ENCODE results near the gene RELN.
"Not testable (repeated sequence)": the region's sequence is repeated elsewhere in the genome, so short reads cannot be mapped to it uniquely, and the experiment has no call there.

Gene RELN

GRCh38 chr7:103823084-103823483 is 166.4 kb downstream of the RELN start:
- no CpG with 5 or more reads among the region's 1 CpG for WGBS (ENCODE audit: extremely low coverage, insufficient coverage, low lambda C conversion rate)
- no peak for DNase-seq

GRCh38 chr7:103821092-103821491 is 168.4 kb downstream of the RELN start:
- H3K27ac ChIP-seq (ENCODE audit: low read depth, low read length): no peak overlapping the region
- H3K36me3 ChIP-seq (ENCODE audit: control insufficient read depth, insufficient read depth, low read length): no peaks in the 10 kb centered on the region
- H3K27me3 ChIP-seq (ENCODE audit: insufficient read depth, low read length, poor library complexity): no peaks in the 10 kb centered on the region
- H2BK120ac ChIP-seq (ENCODE audit: low read depth, low read length): no peak overlapping the region
- H4K5ac ChIP-seq (ENCODE audit: low read length): no peak overlapping the region
- no peak overlapping the region for H2AK5ac ChIP-seq (ENCODE audit: low read length)
- H4K8ac ChIP-seq (ENCODE audit: low read depth, low read length): no peak overlapping the region
- H3K4me1 ChIP-seq (ENCODE audit: control insufficient read depth, low read depth, low read length): no peaks in the 10 kb centered on the region
- H2BK15ac ChIP-seq (replicated peaks; ENCODE audit: low read depth): no peak overlapping the region
- no peaks in the 10 kb centered on the region for H3K79me2 ChIP-seq (ENCODE audit: control insufficient read depth, insufficient read depth, low read length)
- no peak overlapping the region for H3K18ac ChIP-seq (ENCODE audit: low read length)
- DNase-seq: no peak
- no peak overlapping the region for H3K4me3 ChIP-seq (ENCODE audit: low read length)
- no peak overlapping the region for H3K9ac ChIP-seq (ENCODE audit: low read length)
- no peak overlapping the region for H3K4ac ChIP-seq (ENCODE audit: low read depth, low read length)
- no CpG with 5 or more reads among the region's 2 CpGs for WGBS (ENCODE audit: extremely low coverage, insufficient coverage, low lambda C conversion rate)
- no peak overlapping the region for H3K4me2 ChIP-seq (ENCODE audit: low read length)
- H3K79me1 ChIP-seq (ENCODE audit: low read length): no peaks in the 10 kb centered on the region
- no peak overlapping the region for H3K23ac ChIP-seq (ENCODE audit: low read length)
- H2BK5ac ChIP-seq (ENCODE audit: low read length): no peak overlapping the region
- no peak overlapping the region for H3K56ac ChIP-seq (ENCODE audit: low read length)

More at GRCh38 chr7:103823084-103823483, 166.4 kb downstream of the RELN start:
- H3K23ac ChIP-seq (ENCODE audit: low read length): no peak overlapping the region
- no peak overlapping the region for H4K5ac ChIP-seq (ENCODE audit: low read length)
- H4K8ac ChIP-seq (ENCODE audit: low read depth, low read length): no peak overlapping the region
- no peak overlapping the region for H2BK120ac ChIP-seq (ENCODE audit: low read depth, low read length)
- H3K9ac ChIP-seq (ENCODE audit: low read length): no peak overlapping the region
- H3K4ac ChIP-seq (ENCODE audit: low read depth, low read length): no peak overlapping the region
- H3K56ac ChIP-seq (ENCODE audit: low read length): no peak overlapping the region
- H2BK15ac ChIP-seq (replicated peaks; ENCODE audit: low read depth): no peak overlapping the region
- H3K27me3 ChIP-seq (ENCODE audit: insufficient read depth, low read length, poor library complexity): no peaks in the 10 kb centered on the region
- H3K18ac ChIP-seq (ENCODE audit: low read length): no peak overlapping the region
- H3K36me3 ChIP-seq (ENCODE audit: control insufficient read depth, insufficient read depth, low read length): no peaks in the 10 kb centered on the region
- H2AK5ac ChIP-seq (ENCODE audit: low read length): no peak overlapping the region
- no peak overlapping the region for H2BK5ac ChIP-seq (ENCODE audit: low read length)
- no peaks in the 10 kb centered on the region for H3K4me1 ChIP-seq (ENCODE audit: control insufficient read depth, low read depth, low read length)
- H3K27ac ChIP-seq (ENCODE audit: low read depth, low read length): no peak overlapping the region
- no peak overlapping the region for H3K4me2 ChIP-seq (ENCODE audit: low read length)
- no peak overlapping the region for H3K4me3 ChIP-seq (ENCODE audit: low read length)
- H3K79me1 ChIP-seq (ENCODE audit: low read length): no peaks in the 10 kb centered on the region
- no peaks in the 10 kb centered on the region for H3K79me2 ChIP-seq (ENCODE audit: control insufficient read depth, insufficient read depth, low read length)

- H3K4ac ChIP-seq (ENCODE audit: low read depth, low read length); H3K18ac ChIP-seq (ENCODE audit: low read length); H3K9ac ChIP-seq (ENCODE audit: low read length); H3K4me2 ChIP-seq (ENCODE audit: low read length); H3K4me3 ChIP-seq (ENCODE audit: low read length); H2BK5ac ChIP-seq (ENCODE audit: low read length); H3K4me1 ChIP-seq (ENCODE audit: control insufficient read depth, low read depth, low read length); H3K27me3 ChIP-seq (ENCODE audit: insufficient read depth, low read length, poor library complexity); H3K23ac ChIP-seq (ENCODE audit: low read length); H2BK120ac ChIP-seq (ENCODE audit: low read depth, low read length); H3K27ac ChIP-seq (ENCODE audit: low read depth, low read length); H3K79me1 ChIP-seq (ENCODE audit: low read length); H3K56ac ChIP-seq (ENCODE audit: low read length); H3K79me2 ChIP-seq (ENCODE audit: control insufficient read depth, insufficient read depth, low read length); H4K8ac ChIP-seq (ENCODE audit: low read depth, low read length); H2AK5ac ChIP-seq (ENCODE audit: low read length); H4K5ac ChIP-seq (ENCODE audit: low read length); H2BK15ac ChIP-seq (replicated peaks; ENCODE audit: low read depth); H3K36me3 ChIP-seq (ENCODE audit: control insufficient read depth, insufficient read depth, low read length); DNase-seq: not testable (repeated sequence)
- WGBS (ENCODE audit: extremely low coverage, insufficient coverage, low lambda C conversion rate): no CpG with 5 or more reads among the region's 5 CpGs
Measured at GRCh38 chr7:103815972-103816371, 173.5 kb downstream of the RELN start.

- Histone ChIP-seq H3K79me2 (ENCODE audit: control insufficient read depth, insufficient read depth, low read length) (no peaks in the 10 kb centered on the region), H3K9ac (ENCODE audit: low read length) (no peak overlapping the region), H3K4me2 (ENCODE audit: low read length) (no peak overlapping the region), H3K18ac (ENCODE audit: low read length) (no peak overlapping the region), H4K8ac (ENCODE audit: low read depth, low read length) (no peak overlapping the region), H3K56ac (ENCODE audit: low read length) (no peak overlapping the region), H2BK120ac (ENCODE audit: low read depth, low read length) (no peak overlapping the region), H3K4me3 (ENCODE audit: low read length) (no peak overlapping the region), H2AK5ac (ENCODE audit: low read length) (no peak overlapping the region), H3K36me3 (ENCODE audit: control insufficient read depth, insufficient read depth, low read length) (no peaks in the 10 kb centered on the region), H3K4ac (ENCODE audit: low read depth, low read length) (no peak overlapping the region), H2BK15ac (replicated peaks; ENCODE audit: low read depth) (no peak overlapping the region), H3K79me1 (ENCODE audit: low read length) (no peaks in the 10 kb centered on the region), H3K23ac (ENCODE audit: low read length) (no peak overlapping the region), H3K27me3 (ENCODE audit: insufficient read depth, low read length, poor library complexity) (no peaks in the 10 kb centered on the region), H2BK5ac (ENCODE audit: low read length) (no peak overlapping the region), H3K4me1 (ENCODE audit: control insufficient read depth, low read depth, low read length) (no peaks in the 10 kb centered on the region), H3K27ac (ENCODE audit: low read depth, low read length) (no peak overlapping the region), H4K5ac (ENCODE audit: low read length) (no peak overlapping the region)
- DNase-seq: no peak
- WGBS (ENCODE audit: extremely low coverage, insufficient coverage, low lambda C conversion rate): 97% methylated on average over 1 of the region's 2 CpGs
Measured at GRCh38 chr7:103813970-103814369, 175.5 kb downstream of the RELN start.

- Histone ChIP-seq H2BK120ac (ENCODE audit: low read depth, low read length) (no peak overlapping the region), H3K79me2 (ENCODE audit: control insufficient read depth, insufficient read depth, low read length) (no peaks in the 10 kb centered on the region), H3K56ac (ENCODE audit: low read length) (no peak overlapping the region), H3K23ac (ENCODE audit: low read length) (no peak overlapping the region), H2BK5ac (ENCODE audit: low read length) (no peak overlapping the region), H3K36me3 (ENCODE audit: control insufficient read depth, insufficient read depth, low read length) (no peaks in the 10 kb centered on the region), H3K4ac (ENCODE audit: low read depth, low read length) (no peak overlapping the region), H2AK5ac (ENCODE audit: low read length) (no peak overlapping the region), H4K5ac (ENCODE audit: low read length) (no peak overlapping the region), H3K79me1 (ENCODE audit: low read length) (no peaks in the 10 kb centered on the region), H3K4me1 (ENCODE audit: control insufficient read depth, low read depth, low read length) (no peaks in the 10 kb centered on the region), H3K9ac (ENCODE audit: low read length) (no peak overlapping the region), H2BK15ac (replicated peaks; ENCODE audit: low read depth) (no peak overlapping the region), H3K4me3 (ENCODE audit: low read length) (no peak overlapping the region), H3K4me2 (ENCODE audit: low read length) (no peak overlapping the region), H3K27ac (ENCODE audit: low read depth, low read length) (no peak overlapping the region), H3K18ac (ENCODE audit: low read length) (no peak overlapping the region), H4K8ac (ENCODE audit: low read depth, low read length) (no peak overlapping the region), H3K27me3 (ENCODE audit: insufficient read depth, low read length, poor library complexity) (no peaks in the 10 kb centered on the region)
- DNase-seq: peak; percentile 7
- WGBS (ENCODE audit: extremely low coverage, insufficient coverage, low lambda C conversion rate): no CpG with 5 or more reads among the region's 2 CpGs
Measured at GRCh38 chr7:103811997-103812396, 177.5 kb downstream of the RELN start.

- Histone ChIP-seq H3K27ac (ENCODE audit: low read depth, low read length) (no peak overlapping the region), H3K18ac (ENCODE audit: low read length) (no peak overlapping the region), H2BK120ac (ENCODE audit: low read depth, low read length) (no peak overlapping the region), H3K79me1 (ENCODE audit: low read length) (no peaks in the 10 kb centered on the region), H3K4ac (ENCODE audit: low read depth, low read length) (no peak overlapping the region), H2BK5ac (ENCODE audit: low read length) (no peak overlapping the region), H3K4me1 (ENCODE audit: control insufficient read depth, low read depth, low read length) (no peaks in the 10 kb centered on the region), H3K36me3 (ENCODE audit: control insufficient read depth, insufficient read depth, low read length) (no peaks in the 10 kb centered on the region), H3K23ac (ENCODE audit: low read length) (no peak overlapping the region), H3K4me2 (ENCODE audit: low read length) (no peak overlapping the region), H4K5ac (ENCODE audit: low read length) (no peak overlapping the region), H3K27me3 (ENCODE audit: insufficient read depth, low read length, poor library complexity) (no peaks in the 10 kb centered on the region), H3K9ac (ENCODE audit: low read length) (no peak overlapping the region), H3K56ac (ENCODE audit: low read length) (no peak overlapping the region), H3K4me3 (ENCODE audit: low read length) (no peak overlapping the region), H2BK15ac (replicated peaks; ENCODE audit: low read depth) (no peak overlapping the region), H2AK5ac (ENCODE audit: low read length) (no peak overlapping the region), H4K8ac (ENCODE audit: low read depth, low read length) (no peak overlapping the region), H3K79me2 (ENCODE audit: control insufficient read depth, insufficient read depth, low read length) (no peaks in the 10 kb centered on the region)
- DNase-seq: no peak
- WGBS (ENCODE audit: extremely low coverage, insufficient coverage, low lambda C conversion rate): no CpG with 5 or more reads among the region's 5 CpGs
Measured at GRCh38 chr7:103811290-103811689, 178.2 kb downstream of the RELN start.
